Heart left ventricle (tissue), 13 donors: ENCODE data around the gene SNX4.

ENCODE experiments used
- CTCF ChIP-seq, 12 donors: fragments of 200-600 bp; sonication (generic) in 4 of 12; IDR thresholded peaks; one replicate each; pipeline versions ENCODE4 v1.5.0 to v1.8.0; 2018 to 2022; ENCODE audit warnings: antibody characterized with exemption in 12 of 12, mild to moderate bottlenecking in 5 of 12
- POLR2A ChIP-seq, 2 donors: fragments of 450-650 bp; IDR thresholded peaks; one replicate each; pipeline ENCODE4 v1.6.1; 2017; ENCODE audit warnings: antibody characterized with exemption in 2 of 2, mild to moderate bottlenecking in 2 of 2, moderate library complexity in 2 of 2
- donor health status: ischemic (EF 13 %, LVEDD 7.1; RV severe dilation, severe dysfunction).
- donor health status: DM: no; HTN: yes; CAD: no.
- donor health status: DM: no; HTN: no; CAD: no.
- donor health status: ischemic (EF 25% LVEDD 6.9; RV normal size, moderate dysfunction).
- donor health status: ischemic (EF 25% LVEDD 5.7; RV mildly dilated, moderate dysfunction).
- donor health status: ischemic (EF 35%, LVEDD 5.7; RV mildly dilated, moderate dysfunction).
- donor health status: nonischemic (EF 11% LVEDD 7.7; RV severe dilation, severe dysfunction).
- donor health status: DM: yes; HTN: yes; CAD: no.
- donor health status: PGD.
- donor health status: ischemic (EF 29% LVEDD 5.4; RV normal size, mild dysfunction).
- donor health status: nonischemic (EF 23%, LVEDD 6.1; RV moderate dilation, normal function).

DNA sequence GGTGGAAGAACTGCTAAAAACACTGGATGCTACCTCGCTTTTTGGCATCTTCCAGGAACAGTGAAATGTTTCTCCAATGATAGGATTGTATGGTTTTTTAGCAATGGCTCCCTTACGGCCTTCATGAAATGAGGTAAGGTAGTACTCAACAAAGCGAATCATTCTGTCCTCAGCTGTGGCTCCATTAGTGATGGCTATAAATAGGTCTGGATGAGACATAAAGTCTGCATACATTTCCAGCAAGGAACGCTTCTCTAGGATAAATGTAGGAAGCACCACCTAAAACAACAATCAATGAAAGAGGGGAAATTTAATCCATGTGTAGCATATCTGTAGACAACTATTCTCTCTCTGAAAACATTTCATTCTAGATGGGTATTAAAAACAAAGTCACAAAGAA, 32.4 kb upstream of the SNX4 start:
- TF ChIP-seq CTCF (IDR thresholded peaks at IDR 0.05): no peak
- TF ChIP-seq POLR2A (IDR thresholded peaks at IDR 0.05): no peak
